Dermis microvascular lymphatic vessel endothelial cell (primary cell): ENCODE results near the gene TINAGL1. TPM values are rescaled to one million over a fixed set of nuclear protein-coding genes. Genes with fewer than 3 reads are reported as not detected.
A peak's percentile ranks its signal among the peaks of the same experiment; 100 is the strongest.
"Not testable (repeated sequence)": the region's sequence is repeated elsewhere in the genome, so short reads cannot be mapped to it uniquely, and the experiment has no call there.

ENCODE experiments used
- DNase-seq, 2 donors: peaks; one replicate each; pipeline versions ENCODE4 v3.0.0 to v3.0.0-alpha.2; 2010; ENCODE audit warnings: low read depth in 2 of 2
- total RNA-seq: library from RNA; depleted of rRNA; stranded (reverse); fragments of >200 nt; gene quantifications from 2 replicates; pipeline ENCODE4 v1.2.1, GENCODE V29; 2014

The TINAGL1 gene
- total RNA-seq, 1 donor from 2014 or later: 273 TPM

- no peak for DNase-seq
Measured at GRCh38 chr1:31583082-31583994, 7.0 kb downstream of the TINAGL1 start.

- peak in 1 of 2 donors; percentile 82 for DNase-seq
Measured at GRCh38 chr1:31583995-31584868, 7.9 kb downstream of the TINAGL1 start.

DNA sequence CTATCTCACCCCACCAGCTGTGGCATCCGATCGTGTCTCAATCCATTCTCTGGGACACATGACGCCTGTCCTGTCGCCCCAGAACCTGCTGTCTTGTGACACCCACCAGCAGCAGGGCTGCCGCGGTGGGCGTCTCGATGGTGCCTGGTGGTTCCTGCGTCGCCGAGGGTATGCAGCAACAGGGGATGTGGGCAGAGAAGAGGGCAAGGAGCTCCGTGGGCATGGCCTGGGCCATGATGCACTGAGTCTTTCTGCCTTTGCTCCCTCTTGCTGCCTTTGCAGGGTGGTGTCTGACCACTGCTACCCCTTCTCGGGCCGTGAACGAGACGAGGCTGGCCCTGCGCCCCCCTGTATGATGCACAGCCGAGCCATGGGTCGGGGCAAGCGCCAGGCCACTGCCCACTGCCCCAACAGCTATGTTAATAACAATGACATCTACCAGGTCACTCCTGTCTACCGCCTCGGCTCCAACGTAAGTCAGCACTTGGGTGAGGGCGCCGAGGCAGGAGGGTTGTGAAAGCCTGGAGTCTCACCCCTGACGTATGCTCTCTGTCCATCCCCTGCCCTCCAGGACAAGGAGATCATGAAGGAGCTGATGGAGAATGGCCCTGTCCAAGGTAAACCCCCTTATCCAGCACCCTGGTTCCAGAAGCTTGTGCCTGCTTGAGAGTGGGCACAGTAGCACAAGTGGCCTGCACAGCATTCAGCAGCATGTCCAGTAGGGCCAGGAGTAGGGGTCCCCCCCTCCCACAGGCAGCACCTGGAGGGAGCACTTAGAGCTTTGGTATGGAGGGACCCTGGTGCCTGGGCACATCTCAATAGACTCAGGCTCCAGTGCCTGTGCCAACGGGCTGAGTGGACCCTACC lies 8.8 kb downstream of the TINAGL1 start:
- no peak for DNase-seq

DNA sequence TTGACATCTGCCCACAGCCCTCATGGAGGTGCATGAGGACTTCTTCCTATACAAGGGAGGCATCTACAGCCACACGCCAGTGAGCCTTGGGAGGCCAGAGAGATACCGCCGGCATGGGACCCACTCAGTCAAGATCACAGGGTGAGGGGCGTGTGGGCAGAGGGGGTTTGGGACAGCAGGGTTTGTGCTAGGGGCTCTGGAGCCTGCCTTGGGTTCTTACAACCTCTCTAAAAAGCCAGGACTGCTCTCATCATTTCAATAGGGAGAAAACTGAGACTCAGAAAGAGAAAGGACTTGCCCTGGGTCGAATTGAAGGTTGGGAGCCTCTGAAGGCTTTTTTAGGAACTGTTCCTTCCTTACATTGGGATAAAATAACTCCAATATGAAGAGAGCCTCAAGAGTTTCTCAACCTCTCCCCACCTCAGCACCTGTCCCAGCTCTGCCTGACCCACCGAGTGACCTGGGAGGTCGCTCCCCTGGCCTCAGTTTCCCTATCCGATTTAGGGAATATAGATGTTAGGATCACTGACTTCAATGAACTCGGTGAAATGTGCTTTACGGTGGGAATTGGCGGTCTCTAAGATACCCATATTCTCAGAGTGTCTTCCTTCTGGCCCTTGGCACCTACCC lies 9.5 kb downstream of the TINAGL1 start:
- no peak for DNase-seq

- DNase-seq: no peak
Measured at GRCh38 chr1:31586376-31587327, 10.3 kb downstream of the TINAGL1 start.

GRCh38 chr1:31587328-31587699 lies 11.0 kb downstream of the TINAGL1 start:
- not testable (repeated sequence) for DNase-seq

GRCh38 chr1:31587720-31588423 lies 11.6 kb downstream of the TINAGL1 start:
- DNase-seq: peak in 1 of 2 donors; percentile 84

DNA sequence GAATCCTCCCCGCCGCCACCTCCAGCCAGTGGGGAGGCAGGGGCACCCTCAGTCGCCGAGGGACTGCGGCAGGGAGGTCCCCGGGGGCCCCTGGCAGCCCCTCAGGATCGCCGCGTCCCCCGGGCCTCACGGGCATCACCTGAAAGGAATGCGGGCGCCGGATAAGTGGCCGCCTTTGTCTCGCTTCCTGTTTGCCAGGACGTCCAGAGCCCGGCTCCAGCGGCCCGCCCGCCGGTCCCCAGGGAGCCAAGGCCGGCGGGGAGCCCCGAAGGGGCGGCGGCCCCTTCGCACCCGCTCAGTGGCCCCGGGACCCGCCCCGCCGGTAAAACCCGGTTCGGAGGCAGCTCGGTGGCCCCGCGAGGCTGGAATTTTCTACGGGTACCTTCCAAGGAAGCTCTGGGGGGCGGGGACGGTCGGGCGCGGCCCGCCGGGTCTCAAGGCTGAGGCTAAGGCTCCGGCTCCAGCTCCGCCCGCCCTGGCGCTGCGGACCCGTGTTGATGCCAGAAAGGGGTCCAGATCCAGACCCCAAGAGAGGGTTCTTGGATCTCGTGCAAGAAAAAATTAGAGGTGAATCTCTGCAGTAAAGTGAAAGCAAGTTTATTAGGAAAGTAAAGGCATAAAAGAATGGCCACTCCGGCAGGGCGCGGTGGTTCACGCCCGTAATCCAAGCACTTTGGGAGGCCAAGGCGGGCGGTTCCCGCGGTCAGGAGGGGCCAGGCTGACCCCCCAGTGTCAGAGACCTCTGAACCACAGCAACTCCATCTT lies 12.6 kb downstream of the TINAGL1 start:
- DNase-seq: peak in 1 of 2 donors; percentile 76

GRCh38 chr1:31591425-31592093 lies 15.2 kb downstream of the TINAGL1 start:
- DNase-seq: no peak

DNA sequence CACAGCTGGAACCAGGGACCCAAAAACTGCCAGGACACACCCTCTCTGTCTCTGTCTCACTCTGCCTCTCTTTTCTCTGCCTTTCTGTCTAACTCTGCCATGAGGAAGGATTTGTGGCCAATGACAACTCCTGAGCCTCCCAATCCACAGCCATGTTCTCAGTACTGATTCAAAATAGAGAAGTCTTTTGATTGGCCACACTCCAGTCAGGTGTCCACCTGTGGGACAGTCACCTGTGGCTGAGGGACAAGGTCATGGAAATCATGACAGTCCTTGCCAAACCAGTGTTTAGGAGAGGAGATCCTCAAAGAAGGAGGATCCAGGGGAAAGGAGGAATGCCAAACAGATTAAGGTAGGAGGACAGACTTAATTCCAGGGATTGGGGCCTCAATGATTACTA lies 15.8 kb downstream of the TINAGL1 start:
- DNase-seq: no peak

DNA sequence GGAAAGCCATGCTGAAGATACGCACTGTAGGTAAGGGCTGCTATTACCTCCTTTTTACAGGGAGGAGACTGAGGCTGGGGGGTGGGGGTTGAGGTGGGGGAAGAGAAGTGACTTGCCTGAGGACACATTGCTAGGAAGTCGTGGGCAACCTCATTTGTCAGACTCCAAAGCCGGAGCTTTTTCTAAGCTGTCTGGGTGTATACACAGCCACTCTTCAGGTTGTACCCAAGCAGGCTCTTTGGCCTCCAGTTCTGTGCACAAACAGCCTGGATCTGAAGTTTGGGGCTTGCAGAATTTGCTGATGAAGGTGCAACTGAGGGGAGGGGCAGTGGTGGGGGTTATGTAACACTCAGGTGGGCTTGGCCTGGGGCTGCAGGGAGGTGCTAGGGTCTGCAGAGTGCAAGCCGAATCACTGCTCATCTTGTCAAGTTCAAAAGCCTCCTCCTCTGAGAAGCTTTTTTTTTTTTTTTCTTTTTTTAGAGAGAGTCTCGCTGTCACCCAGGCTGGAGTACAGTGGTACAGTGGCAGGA lies 16.9 kb downstream of the TINAGL1 start:
- DNase-seq: no peak

GRCh38 chr1:31593770-31594632 lies 17.7 kb downstream of the TINAGL1 start:
- DNase-seq: peak in 1 of 2 donors; percentile 81

GRCh38 chr1:31595836-31596736 lies 19.8 kb downstream of the TINAGL1 start:
- DNase-seq: peak; percentile 64 to 81

GRCh38 chr1:31596737-31597097 lies 20.4 kb downstream of the TINAGL1 start:
- peak; percentile 88 to 96 for DNase-seq

DNA sequence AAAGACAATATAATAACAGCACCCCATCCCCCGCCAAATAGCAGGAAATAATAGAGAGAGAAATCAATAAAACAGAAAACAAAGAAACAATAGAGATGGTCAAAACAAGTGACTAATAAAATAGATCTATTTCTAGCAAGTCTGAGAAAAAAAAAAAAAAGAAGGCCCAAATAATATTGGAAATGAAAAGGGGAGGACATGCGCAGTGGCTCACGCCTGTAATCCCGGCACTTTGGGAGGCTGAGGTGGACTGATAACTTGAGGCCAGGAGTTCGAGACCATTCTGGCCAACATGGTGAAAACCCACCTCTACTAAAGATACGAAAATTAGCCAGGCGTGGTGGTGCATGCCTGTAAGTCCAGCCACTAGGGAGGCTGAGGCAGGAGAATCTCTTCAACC lies 22.7 kb downstream of the TINAGL1 start:
- no peak for DNase-seq
